DND-41 (cell line): Measurements from ENCODE around the gene PRDX5.

Source experiments
- ATAC-seq: fragments of 200-7000 bp; cut with Tn5 transposase; 3 replicates; pipeline ENCODE4 v1.9.1; 2021; ENCODE audit warnings: low read depth; ENCODE audit not compliant: insufficient read depth
- DNase-seq: peaks from one replicate; pipeline ENCODE4 v3.0.0-alpha.2; 2020
- H2AFZ ChIP-seq: 2 replicates; pipeline ENCODE4 v1.6.0; 2012; ENCODE audit warnings: low read depth, low read length
- H3K27ac ChIP-seq: 2 replicates; pipeline ENCODE4 v1.5.1; 2012; ENCODE audit warnings: low read length, inconsistent platforms
- H3K27me3 ChIP-seq: fragments of 200-600 bp; sonication (generic); 2 replicates; pipeline ENCODE4 v1.6.0; 2012; ENCODE audit warnings: low read length, mild to moderate bottlenecking, inconsistent platforms; ENCODE audit not compliant: insufficient read depth, poor library complexity
- H3K36me3 ChIP-seq: 2 replicates; pipeline ENCODE4 v1.5.1; 2012; ENCODE audit warnings: low read length, inconsistent platforms; ENCODE audit not compliant: insufficient read depth
- H3K4me1 ChIP-seq: 2 replicates; pipeline ENCODE4 v1.5.1; 2012; ENCODE audit warnings: mild to moderate bottlenecking, low read length; ENCODE audit not compliant: insufficient read depth
- H3K4me2 ChIP-seq: 2 replicates; pipeline ENCODE4 v1.6.0; 2012; ENCODE audit warnings: mild to moderate bottlenecking, moderate library complexity, low read length, inconsistent platforms; ENCODE audit not compliant: insufficient read depth
- H3K4me3 ChIP-seq, 2 experiments: fragments of 200-600 bp in 1 of 2; shearing (Covaris generic) in 1 of 2; 2 replicates each; pipeline ENCODE4 v1.5.1; 2012 to 2016; ENCODE audit warnings: inconsistent platforms in 2 of 2, low read length in 2 of 2, mild to moderate bottlenecking in 2 of 2, low read depth in 1 of 2, moderate library complexity in 1 of 2
- H3K79me2 ChIP-seq: 2 replicates; pipeline ENCODE4 v1.6.0; 2012; ENCODE audit warnings: low read length, inconsistent platforms; ENCODE audit not compliant: insufficient read depth
- H3K9ac ChIP-seq: 2 replicates; pipeline ENCODE4 v1.6.0; 2012; ENCODE audit warnings: low read depth, mild to moderate bottlenecking, inconsistent platforms, low read length, moderate library complexity
- H3K9me3 ChIP-seq: 2 replicates; pipeline ENCODE4 v1.5.1; 2012; ENCODE audit warnings: low read length, moderate library complexity, mild to moderate bottlenecking, inconsistent platforms; ENCODE audit not compliant: insufficient read depth, severe bottlenecking
- H4K20me1 ChIP-seq: 2 replicates; pipeline ENCODE4 v1.6.0; 2012; ENCODE audit warnings: low read length; ENCODE audit not compliant: insufficient read depth
- EZH2 ChIP-seq: IDR thresholded peaks from 3 replicates; pipeline ENCODE4 v1.6.1; 2012; ENCODE audit warnings: borderline replicate concordance, low read depth, mild to moderate bottlenecking, moderate library complexity, low read length, inconsistent platforms; ENCODE audit not compliant: severe bottlenecking
- TF ChIP-seq, protein P1 (sequence below): IDR thresholded peaks from 2 replicates; pipeline ENCODE4 v1.5.1; 2012; ENCODE audit warnings: borderline replicate concordance, low read length, moderate library complexity, mild to moderate bottlenecking; ENCODE audit not compliant: poor library complexity, severe bottlenecking; ENCODE audit errors: extremely low read depth

PRDX5 gene

GRCh38 chr11:64289002-64289564 is 28.8 kb upstream of the PRDX5 start:
- ATAC-seq, result no peak
- Histone ChIP-seq H3K36me3 (0 out of 2 replicates have a peak, but pooled peaks cover 2% of the 10 kb centered on the region), H3K4me1 (peaks cover 24% of the 10 kb centered on the region), H3K27me3 (no peaks in the 10 kb centered on the region), H3K27ac (no peak overlapping the region), H3K79me2 (peaks cover 11% of the 10 kb centered on the region), H4K20me1 (no peaks in the 10 kb centered on the region; the same call in 1 of the 2 replicates), H3K4me2 (no peak overlapping the region), H2AFZ (no peak overlapping the region), H3K9me3 (no peaks in the 10 kb centered on the region), H3K9ac (no peak overlapping the region), H3K4me3 (no peak overlapping the region)
- no peak for TF ChIP-seq EZH2
- TF ChIP-seq, protein P1, sequence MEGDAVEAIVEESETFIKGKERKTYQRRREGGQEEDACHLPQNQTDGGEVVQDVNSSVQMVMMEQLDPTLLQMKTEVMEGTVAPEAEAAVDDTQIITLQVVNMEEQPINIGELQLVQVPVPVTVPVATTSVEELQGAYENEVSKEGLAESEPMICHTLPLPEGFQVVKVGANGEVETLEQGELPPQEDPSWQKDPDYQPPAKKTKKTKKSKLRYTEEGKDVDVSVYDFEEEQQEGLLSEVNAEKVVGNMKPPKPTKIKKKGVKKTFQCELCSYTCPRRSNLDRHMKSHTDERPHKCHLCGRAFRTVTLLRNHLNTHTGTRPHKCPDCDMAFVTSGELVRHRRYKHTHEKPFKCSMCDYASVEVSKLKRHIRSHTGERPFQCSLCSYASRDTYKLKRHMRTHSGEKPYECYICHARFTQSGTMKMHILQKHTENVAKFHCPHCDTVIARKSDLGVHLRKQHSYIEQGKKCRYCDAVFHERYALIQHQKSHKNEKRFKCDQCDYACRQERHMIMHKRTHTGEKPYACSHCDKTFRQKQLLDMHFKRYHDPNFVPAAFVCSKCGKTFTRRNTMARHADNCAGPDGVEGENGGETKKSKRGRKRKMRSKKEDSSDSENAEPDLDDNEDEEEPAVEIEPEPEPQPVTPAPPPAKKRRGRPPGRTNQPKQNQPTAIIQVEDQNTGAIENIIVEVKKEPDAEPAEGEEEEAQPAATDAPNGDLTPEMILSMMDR, result no peak
- DNase-seq, result no peak

DNA sequence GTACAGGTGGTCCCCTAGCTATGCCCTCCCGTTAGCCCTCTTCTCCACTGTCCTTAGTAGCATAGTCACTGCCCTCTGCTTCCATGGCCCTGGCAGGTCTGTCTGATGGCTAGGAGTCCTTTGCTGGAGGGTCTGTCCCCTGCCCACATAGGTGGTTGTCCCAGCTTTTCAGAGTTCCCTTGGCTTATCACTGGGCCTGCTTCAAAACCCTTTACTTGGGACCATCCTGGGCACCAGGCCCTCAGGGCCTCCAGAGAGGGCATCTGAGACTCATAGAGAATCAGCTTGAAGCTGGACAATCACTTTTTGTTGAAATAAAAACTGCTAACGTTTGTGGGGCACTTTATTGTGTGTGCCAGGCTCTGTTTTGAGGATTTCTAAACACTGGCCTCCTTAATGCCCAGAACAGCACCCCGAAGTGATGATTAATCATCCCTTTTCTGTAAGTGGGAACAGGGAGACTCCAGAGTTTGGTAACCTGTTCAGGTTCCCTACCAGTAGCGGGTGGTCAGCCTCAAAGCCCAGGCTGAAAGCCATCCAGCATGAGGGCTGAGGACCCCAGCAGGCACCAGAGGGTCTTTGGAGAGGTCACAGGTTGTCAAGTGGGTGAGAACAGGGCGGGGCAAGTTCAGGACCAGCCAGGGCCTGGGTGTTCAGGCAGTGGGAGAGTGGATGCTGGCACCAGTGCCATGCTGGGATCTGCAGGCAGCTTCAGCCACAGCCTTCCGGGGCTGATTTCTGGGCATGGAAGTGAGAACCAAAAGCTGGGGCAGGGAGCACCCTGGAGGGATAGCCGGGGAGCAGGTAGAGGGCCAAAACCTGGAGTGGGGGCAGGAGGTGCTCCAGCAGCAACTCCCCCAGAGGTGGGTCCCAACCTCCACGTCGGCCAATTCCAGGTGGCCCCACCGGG is 27.3 kb upstream of the PRDX5 start:
- H3K9ac ChIP-seq, result no peak overlapping the region
- H4K20me1 ChIP-seq, result no peaks in the 10 kb centered on the region; the same call in 1 of the 2 replicates
- H3K4me3 ChIP-seq, result no peak overlapping the region
- TF ChIP-seq, protein P1, result no peak
- peaks cover 22% of the 10 kb centered on the region for H3K4me1 ChIP-seq
- no peak for DNase-seq
- ATAC-seq, result no peak
- H3K27ac ChIP-seq, result no peak overlapping the region
- H3K27me3 ChIP-seq, result no peaks in the 10 kb centered on the region
- no peak overlapping the region for H2AFZ ChIP-seq
- 0 out of 2 replicates have a peak, but pooled peaks cover 2% of the 10 kb centered on the region for H3K36me3 ChIP-seq
- peaks cover 8% of the 10 kb centered on the region; the same call in 1 of the 2 replicates for H3K79me2 ChIP-seq
- no peak overlapping the region for H3K4me2 ChIP-seq
- no peaks in the 10 kb centered on the region for H3K9me3 ChIP-seq

GRCh38 chr11:64291262-64291751 is 26.6 kb upstream of the PRDX5 start, which contains the start of gene KCNK4:
TSS of gene KCNK4 (plus strand) at chr11:64291302. CDS start at chr11:64293019, 1,717 bp downstream.
- no peaks in the 10 kb centered on the region; the same call in 1 of the 2 replicates for H4K20me1 ChIP-seq
- peaks cover 3% of the 10 kb centered on the region for H3K27me3 ChIP-seq
- no peaks in the 10 kb centered on the region for H3K9me3 ChIP-seq
- 0 out of 2 replicates have a peak, but pooled peaks cover 4% of the 10 kb centered on the region for H3K79me2 ChIP-seq
- no peak within 1 kb of the TSS for H2AFZ ChIP-seq
- H3K9ac ChIP-seq, result no peak within 1 kb of the TSS
- H3K4me2 ChIP-seq, result no peak within 1 kb of the TSS
- peaks cover 17% of the 10 kb centered on the region for H3K4me1 ChIP-seq
- ATAC-seq (no peak), DNase-seq (no peak)
- H3K36me3 ChIP-seq, result 0 out of 2 replicates have a peak, but pooled peaks cover 2% of the 10 kb centered on the region
- no peak within 1 kb of the TSS for H3K27ac ChIP-seq
- no peak within 1 kb of the TSS for H3K4me3 ChIP-seq
- TF ChIP-seq, protein P1, result no peak
